GM18907 (cell line): ENCODE data around the gene HECTD1.
A peak's percentile ranks its signal among the peaks of the same experiment; 100 is the strongest.

ENCODE experiments used
- ATAC-seq: cut with Tn5 transposase; IDR thresholded peaks from one replicate; pipeline ENCODE4 v1.9.1; 2021; ENCODE audit warnings: mild to moderate bottlenecking, moderate library complexity; ENCODE audit not compliant: unreplicated experiment

HECTD1 gene

DNA sequence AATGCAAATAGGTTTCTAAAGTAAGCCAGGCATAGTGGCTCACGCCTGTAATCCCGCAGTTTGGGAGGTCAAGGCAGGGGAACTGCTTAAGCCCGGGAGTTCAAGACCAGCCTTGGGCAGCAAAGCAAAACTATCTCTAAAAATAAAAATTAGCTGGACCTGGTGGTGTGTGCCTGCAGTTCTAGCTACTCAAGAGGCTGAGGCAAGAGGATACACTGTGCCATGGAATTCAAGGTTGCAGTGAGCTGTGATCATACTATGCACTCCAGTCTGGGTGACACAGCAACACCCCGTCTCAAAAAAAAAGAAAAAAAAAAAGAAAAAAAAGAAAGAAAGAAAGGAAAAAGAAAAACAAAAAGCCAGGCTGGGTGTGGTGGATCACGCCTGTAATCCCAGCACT, 46.3 kb downstream of the HECTD1 start:
- no peak for ATAC-seq

DNA sequence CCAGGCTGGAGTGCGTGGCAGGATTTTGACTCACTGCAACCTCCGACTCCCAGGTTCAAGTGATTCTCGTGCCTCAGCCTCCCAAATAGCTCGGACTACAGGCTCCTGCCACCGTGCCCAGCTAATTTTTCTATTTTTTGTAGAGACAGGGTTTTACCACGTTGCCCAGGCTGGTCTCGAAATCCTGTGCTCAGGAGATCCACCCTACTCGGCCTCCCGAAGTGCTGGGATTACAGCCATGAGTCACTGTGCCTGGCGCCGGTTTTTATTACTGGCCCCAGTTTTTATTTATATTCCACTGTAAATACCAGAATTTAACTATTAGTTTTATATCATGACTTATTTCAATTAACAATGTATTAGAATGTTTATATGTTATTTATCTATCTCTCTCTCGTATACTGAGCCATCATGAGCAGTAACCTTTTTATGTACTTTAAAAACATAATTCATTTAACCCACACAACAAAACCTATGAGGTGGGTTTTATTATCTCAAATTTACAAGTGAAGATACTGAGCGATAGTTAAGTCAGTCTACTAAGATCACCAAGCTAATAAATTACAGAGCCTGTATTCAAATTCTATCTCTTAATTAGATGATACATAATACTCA, 47.8 kb downstream of the HECTD1 start:
- no peak for ATAC-seq

DNA sequence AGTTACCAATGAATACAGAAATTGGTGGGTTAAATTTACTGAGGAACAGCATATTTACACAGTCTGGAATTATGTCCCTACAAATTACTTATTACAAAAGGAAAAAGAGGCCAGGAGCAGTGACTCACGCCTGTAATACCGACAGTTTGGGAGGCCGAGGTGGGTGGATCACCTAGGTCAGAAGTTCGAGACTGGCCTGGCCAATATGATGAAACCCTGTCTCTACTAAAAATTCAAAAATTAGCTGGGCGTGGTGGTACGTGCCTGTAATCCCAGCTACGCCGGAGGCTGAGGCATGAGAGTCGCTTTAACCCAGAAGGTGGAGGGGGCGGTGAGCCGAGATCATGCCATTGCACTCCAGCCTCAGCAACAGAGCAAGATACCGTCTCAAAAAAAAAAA, 52.6 kb downstream of the HECTD1 start:
- ATAC-seq = no peak

DNA sequence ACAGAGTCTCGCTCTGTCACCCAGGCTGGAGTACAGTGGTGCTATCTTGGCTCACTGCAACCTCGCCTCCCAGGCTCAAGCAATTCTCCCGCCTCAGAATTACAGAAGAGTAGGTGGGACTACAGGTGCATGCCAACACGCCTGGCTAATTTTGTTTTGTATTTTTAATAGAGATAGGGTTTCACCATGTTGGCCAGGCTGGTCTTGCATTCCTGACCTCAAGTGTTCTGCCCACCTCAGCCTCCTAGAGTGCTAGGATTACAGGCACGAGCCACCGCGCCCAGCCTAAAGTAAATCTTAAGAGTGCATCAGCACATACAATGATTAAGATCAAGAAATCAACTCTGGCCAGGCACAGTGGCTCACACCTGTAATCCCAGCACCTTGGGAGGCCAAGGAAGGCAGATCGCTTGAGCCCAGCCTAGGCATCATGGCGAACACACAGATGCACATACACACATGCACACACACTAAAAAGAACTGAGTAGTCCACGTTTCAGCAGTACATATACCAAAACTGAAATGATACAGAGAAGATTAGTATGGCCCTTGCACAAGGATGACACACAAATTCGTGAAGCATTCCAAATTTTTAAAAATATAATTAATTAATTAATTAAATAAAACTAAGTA, 65.0 kb downstream of the HECTD1 start:
- no peak for ATAC-seq

DNA sequence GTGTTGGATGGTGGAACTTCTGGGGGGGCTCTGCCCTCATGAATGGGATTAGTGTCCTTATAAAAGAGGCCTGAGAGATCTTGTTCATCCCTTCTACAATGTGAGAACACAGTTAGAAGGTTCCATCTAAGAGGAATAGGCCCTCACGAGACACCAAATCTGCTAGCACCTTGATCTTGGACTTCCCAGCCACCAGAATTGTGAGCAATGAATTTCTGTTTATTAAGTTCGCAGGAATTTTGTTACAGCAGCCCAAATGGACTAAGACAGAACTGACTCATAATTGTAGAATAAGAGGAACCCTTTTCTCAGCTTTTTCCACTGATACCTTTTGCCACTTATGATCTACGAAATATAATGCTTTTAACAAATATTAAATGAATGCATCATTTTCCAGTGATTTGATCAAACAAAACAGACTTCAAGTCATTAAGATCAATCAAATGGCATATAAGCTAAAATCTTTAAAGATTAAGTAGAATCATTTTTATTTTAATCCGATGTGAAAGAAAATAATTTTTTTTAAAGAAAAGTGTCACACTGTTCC, 68.2 kb downstream of the HECTD1 start:
- no peak for ATAC-seq

DNA sequence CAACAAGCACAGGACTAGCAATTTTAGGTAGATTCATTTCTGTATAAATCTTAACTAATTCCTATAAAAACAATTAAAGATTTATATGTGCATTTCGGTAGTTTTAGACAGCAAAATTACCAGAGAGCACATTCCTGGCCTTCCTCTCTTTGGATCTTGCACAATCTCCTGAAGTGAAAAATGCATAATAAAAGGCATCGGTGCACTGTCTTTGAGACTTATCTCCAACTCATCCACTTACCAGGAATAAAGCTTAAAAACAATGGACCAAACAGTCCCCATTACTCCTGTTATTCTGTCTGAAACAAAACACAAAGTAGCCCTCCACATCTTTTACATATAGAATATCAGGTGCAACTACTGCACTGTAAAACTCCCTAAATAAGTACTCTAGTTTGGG, 69.3 kb downstream of the HECTD1 start:
- ATAC-seq = no peak

DNA sequence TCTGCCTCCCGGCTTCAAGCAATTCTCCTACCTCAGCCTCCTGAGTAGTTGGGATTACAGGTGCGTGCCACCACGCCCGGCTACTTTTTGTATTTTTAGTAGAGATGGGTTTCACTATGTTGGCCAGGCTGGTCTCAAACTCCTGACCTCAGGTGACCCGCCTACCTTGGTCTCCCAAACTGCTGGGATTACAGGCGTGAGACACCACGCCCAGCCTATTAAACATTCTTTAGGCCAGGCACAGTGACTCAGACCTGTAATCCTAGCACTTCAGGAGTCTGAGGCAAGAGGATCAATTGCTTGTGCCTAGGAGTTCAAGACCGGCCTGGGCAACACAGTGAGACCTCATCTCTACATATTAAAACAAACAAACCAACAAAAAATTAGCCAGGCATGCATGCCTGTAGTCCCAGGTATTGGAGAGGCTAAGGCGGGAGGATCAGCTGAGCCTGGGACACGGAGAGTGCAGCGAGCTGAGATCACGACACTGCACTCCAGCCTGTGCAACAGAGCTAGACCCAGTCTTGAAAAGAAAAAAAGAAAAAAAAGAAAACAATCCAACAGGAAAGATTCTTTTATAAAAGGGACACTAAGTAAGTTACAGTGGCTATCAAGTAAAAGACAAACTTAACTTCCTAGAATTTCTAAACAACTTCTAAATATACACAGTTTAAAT, 70.2 kb downstream of the HECTD1 start:
- no peak for ATAC-seq

DNA sequence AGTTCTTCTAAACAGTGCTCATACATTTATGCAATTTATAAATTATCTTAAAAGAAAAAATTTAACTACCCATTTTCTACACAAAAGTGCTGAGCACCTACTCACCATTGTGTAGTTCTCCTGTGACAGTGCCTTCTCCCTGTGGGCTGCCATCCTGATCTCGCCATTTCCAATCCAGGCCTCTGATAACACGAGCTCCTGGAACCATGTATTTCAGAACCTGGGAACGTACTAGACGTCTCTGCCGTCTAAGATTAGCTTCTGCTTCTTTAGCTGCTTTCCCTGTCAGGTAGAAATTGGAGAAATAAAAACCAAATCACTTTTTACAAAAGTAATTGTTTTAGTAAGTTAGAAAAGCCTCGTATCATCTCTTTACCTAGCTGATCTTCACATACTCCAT, 74.5 kb downstream of the HECTD1 start:
- no peak for ATAC-seq

DNA sequence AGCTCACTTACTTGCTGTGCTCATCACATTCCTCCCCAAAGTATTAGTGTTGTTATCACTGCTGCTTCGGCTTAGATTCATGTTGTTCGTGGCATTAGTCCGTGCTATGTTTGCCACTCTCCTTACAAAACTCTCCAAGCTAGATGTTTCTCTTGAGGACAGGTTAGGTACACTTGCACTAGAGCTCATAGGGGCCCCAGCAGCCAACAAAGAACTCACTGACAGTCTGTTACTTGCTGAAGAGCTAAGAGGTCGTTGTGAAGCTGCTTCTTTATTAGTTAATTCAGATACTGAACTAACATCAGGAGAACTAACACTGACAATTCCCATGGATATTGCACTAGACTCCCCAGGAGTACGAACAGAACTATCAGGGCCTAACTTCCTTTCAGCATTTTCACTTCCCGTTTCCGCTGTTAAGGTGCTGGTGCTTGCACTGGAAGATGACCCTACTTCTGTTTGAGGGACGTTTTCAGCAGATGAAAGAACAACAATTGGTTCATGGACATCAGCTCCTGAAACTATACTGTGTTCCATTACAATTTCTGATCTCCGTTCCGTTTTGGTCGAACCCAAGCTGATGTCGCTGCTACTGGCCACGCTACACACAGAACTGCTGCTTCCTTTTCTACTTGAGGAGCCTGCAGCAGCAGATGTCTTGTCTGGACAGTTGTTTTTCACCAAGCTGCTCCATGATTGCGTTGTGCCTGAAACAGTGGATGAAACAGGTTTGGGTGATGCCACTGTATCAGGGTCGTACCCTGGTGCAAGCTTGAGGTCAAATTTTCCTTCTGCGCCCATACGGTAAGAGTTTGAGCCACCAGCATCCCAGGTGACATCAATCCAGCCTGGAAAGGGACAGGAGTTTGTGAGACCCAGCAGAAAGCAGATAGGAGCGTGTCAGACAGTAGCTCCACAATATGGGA, 78.7 kb downstream of the HECTD1 start:
- no peak for ATAC-seq

DNA sequence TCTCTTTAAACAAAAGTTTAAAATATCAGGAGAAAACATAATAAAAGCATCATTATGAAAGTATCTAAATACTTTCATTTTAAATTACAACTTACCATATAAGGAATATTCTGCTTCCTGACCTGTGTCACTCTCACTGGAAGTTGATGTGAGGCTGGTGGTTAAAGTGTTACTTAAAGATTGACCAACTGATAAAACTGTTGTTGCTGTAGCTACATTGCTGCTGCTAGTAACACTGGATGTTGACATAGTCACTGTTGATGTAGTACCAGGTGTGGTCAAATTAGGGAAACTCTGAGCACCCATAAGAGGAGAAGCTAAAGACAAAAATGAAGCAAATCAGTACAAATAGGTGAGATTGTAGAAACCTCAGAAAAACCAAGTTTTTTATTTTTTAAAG, 79.9 kb downstream of the HECTD1 start:
- ATAC-seq = peak; percentile 83

DNA sequence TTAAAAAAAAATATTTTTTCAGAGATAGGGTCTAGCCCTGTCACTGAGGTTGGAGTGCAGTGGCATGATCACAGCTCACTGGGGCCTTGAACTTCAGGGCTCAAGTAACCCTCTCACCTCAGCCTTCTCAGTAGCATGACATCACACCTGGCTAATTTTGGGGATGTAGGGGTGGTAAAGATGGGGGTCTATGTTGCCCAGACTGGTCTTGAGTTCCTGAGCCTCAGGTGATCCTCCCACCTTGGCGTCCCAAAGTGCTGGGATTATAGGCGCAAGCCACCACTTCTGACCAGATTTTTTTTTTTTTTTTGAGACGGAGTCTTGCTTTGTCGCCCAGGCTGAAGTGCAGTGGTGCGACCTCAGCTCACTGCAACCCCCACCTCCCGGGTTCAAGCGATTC, 80.9 kb downstream of the HECTD1 start:
- ATAC-seq = no peak

DNA sequence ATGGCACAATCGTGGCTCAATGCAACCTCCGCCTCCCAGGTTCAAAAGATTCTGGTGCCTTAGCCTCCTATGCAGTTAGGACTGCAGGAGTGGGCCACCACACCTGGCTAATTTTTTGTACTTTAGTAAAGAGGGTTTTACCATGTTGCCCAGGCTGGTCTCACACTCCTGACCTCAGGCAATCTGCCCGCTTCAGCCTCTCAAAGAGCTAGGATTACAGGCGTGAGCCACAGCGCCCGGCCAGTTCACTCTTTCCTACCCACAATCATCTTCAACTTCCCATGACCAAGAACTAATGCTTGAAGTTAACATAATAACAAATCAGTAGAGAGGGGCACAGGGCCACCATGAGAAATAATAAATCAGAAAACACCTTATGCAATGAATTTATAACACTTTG, 82.4 kb downstream of the HECTD1 start:
- ATAC-seq = no peak

DNA sequence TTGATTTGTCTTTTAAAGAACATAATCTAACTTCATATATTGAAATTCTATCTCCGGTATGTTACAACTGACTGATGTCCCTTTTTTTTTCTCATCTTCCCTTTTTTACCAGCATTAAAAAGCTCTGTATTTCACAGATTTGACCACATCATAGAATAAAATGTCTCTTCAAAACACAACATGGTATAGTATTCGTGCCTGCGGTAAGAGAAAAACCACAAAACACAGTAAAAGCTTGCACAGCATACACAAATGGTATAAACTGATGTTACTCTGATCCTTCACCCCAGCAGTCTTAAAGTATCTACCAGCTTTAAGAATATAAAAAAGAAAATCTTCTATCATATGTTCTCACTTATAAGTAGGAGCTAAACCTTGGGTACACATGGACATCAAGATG, 83.4 kb downstream of the HECTD1 start:
- no peak for ATAC-seq

DNA sequence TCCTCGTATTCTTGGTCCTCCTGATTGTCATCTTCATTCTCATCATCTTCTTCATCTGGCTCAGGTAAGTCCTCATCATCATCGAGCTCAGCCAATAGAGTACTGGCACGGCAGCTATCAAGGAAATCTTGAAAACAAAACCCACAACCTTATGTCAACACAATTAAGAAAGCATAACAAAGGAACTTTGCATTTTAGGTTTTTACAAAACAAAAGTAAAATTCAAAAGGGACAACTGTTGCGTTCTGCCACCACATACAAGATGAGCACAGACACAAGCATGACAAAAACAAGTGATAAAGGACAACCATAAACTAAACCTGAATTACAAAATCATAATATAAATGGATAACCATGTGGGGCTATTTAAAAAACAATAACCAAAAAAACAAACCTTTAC, 84.7 kb downstream of the HECTD1 start:
- ATAC-seq = no peak

DNA sequence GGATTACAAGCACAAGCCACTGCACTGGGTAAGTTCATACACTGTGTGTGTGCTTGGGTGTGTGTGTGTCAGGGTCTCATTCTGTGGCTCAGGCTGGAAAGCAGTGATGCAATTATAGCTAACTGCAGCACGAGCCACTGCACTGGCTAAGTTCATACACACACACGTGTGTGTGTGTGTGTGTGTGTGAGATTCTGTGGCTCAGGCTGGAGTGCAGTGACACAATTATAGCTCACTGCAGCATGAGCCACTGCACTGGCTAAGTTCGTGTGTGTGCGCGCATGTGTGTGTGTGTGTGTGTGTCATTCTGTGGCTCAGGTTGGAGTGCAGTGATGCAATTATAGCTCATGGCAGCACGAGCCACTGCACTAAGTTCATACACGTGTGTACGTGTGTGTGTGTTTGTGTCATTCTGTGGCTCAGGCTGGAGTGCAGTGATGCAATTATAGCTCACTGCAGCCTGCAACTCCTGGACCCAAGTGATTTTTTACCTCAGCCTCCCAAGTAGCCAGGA, 85.4 kb downstream of the HECTD1 start:
- no peak for ATAC-seq

DNA sequence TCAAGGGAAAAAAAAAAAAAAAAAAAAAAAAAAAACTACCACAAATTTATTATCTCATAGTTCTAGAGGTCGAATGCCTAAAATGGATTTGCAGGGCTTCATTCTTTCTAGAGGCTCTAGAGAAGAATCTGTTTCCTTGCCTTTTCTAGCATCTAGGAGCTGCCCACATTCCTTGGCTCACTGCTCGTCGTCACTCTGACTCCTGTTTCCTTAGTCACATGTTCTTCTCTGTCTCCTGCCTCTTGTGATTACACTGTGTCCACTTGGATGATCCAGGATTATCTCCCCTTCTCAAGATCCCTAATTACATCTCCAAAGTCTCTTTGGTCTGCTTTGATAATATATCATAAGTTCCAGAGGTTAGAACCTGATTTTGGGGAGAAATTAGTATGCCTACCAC, 88.7 kb downstream of the HECTD1 start:
- no peak for ATAC-seq

DNA sequence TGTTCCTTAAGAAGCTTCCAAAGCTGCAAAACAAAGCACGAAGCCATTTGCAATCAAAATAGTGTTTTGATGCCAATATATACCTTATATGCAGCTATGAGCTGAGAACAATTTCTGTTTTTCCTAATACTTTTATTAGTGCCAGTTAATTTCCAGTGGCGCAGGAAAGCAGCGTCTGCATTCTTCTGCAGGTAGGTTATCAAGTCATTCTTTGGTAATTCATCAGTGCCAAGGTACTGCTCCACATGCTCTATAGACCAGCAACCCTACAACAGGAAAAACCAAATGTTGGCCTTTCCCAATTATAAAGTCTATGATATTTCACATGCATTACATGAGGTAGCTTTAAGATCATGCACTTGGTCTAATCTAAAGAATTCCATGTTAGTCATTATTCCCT, 93.8 kb downstream of the HECTD1 start:
- ATAC-seq = no peak

DNA sequence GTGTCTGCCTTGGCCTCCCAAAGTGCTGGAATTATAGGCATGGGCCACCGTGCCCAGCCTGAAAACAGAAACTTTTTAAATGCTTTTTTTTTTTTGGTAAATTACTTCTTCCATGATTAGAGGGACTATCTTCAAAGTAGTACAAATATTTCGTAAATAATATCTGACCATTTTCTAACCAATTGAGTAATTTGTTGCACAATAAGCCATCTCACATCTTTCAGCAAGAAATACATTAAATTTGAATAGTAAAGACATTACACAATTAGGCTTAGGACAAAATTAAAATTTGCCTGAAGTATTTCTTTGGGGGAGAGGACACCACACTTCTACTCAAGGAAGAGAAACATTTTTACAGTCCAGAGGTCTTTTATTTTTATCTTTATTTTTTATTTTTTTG, 96.7 kb downstream of the HECTD1 start:
- no peak for ATAC-seq

DNA sequence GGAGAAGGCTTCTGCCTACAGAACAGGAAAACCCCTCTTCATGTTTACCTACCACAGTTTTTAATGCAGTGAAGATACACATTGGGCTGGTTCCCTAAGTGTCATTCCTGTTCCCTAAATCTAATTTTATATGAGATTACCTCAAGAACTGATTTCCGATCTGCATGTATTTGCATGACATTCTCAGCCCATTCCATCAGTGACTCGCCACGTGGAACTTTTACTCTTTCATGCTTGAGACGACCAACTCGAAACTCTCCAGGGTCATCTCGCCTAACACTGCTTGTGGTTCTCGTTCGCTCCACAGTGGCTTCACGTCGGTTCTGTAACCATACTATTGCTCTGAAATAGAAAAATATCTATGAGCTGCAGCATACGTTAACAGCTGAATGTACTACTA, 98.3 kb downstream of the HECTD1 start:
- no peak for ATAC-seq

DNA sequence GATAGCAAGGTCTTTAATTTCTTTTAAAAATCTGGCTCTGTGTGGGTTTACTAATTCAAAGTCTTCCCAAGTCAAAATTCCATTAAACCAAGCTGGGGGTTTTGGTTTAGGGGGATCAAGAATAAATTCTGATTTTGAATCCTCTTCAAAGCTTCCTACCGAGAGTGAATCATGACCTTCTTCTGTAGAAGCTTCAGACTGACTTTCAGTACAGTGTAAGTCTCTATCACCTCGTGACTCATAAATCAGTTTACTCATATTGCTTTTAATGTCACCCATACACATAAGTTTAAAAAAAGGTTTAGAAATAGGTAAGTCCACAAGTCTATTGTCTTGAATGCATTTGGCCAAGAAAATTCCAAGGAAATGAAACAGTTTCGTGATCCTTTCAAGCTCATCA, 100.8 kb downstream of the HECTD1 start:
- no peak for ATAC-seq

DNA sequence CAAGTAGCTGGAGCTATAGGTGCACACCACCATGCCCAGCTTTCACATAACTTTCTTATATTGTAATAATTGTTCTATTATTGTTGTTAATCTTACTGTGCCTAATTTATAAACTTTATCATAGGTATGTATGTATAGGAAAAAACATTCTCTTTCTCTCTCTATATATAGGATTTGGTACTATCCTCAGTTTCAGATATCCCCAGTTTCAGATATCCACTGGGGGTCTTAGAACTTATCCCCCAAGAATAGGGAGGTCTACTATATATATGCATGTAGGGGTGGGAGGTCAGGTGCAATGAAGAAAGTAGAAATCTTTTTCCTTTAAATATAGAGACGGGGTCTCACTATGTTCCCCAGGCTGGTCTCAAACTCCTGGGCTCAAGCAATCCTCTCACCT, 110.5 kb downstream of the HECTD1 start:
- ATAC-seq = no peak
